Measurements from ENCODE around the gene KLHL18.
"Not testable (repeated sequence)": the region's sequence is repeated elsewhere in the genome, so short reads cannot be mapped to it uniquely, and the experiment has no call there.

Gene KLHL18

DNA sequence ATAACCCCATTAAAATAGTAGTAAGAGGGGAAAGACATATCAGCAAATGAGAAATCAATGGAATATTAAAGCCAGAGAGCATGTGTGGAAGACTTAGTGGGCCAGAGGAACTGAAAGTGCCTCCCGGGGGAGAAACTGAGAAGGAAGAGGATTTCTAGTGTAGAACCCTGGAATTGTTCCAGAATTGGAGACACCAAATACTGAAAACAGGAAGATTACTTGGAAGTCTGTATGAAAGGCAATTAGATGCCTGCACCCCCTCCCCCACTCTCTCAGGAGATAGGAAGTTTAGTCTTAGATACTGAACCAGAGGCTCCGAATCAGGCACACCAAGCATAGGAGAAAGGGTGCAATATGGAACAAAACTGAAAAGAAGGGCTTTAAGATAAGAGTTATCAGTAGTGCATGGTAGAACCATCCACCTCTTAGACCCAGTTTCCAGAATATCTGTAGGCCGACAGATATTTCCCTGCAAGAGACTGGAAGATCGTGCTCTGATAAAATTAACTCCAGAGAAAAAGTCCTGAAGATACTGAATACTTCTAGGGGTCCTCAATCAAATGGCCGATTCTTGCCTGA lies 32.4 kb downstream of the KLHL18 start:
- no peak for DNase-seq

DNA sequence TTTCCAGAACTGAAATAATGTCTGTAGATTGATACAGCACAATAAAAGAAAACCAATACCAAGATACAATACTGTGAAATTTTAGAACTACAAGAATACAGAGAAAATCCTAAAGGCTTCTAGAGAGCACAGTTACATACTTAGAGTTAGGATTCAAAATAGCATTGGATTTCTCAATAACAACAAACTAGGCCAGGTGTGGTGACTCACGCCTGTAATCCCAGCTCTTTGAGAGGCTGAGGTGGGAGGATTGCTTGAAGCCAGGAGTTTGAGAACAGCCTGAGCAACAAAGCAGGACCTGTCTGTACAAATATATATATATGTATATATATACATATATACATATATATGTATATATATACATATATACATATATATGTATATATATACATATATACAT lies 33.4 kb downstream of the KLHL18 start:
- DNase-seq = not testable (repeated sequence)

DNA sequence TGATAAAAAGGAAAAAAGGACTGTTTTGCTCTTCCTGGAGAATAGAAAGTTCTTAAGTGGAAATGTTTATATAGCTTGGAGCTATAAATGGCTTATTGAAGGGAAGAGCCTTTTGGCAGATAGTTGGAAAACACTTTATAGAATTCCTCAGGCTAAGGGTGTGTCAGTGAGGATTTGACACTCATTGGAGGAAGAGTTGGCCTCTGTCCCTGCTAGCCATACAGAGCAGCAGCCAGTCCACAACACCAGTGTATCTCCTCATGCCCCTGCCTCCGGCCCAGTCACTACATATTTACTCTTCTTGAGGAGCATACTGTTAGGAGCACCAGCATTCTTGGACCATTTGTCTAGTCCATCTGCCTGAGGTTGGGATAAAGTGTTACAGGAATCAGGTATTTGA lies 36.2 kb downstream of the KLHL18 start:
- DNase-seq = no peak

DNA sequence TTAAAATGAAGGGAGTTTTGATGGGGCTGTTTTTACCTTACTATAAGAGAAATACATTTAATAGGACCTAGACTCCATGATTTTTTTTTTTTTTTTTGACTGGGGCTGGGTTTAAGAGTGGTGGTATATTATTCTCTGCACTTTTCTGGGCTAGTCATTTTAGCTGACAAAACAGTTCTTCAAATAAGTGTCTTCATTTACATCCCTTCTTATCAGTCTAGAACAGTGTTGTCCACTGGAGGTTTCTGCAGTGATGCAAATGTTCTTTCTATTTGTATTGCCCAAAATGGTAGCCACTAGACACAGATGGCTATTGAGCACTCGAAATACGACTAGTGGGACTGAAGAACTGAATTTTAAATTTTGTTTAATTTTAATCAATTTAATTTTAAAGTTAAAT lies 37.2 kb downstream of the KLHL18 start:
- no peak for DNase-seq

GRCh38 chr3:47323431-47324277 lies 40.9 kb downstream of the KLHL18 start:
- no peak for DNase-seq

- DNase-seq = peak; percentile 81
Observed at GRCh38 chr3:47324278-47324865, 41.6 kb downstream of the KLHL18 start.

DNA sequence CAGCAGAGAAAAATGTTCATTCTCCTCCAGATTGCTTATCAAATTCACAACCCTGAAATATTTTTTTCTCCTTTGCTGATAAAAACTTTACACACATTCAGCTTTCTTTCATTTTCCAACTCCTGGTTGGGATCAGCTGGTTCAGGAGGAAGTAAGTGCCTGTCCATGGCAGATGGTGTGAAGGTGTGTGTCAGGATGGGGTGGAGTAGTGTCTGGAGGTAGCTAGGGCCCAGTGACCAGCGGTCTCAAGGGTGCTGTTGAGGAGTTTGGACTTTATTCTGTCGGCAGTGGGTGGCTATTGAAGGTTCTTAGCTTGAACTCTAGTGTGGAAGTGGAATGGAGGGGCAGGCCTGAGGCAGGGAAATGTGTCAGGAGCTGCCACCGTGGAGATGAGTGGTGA lies 51.2 kb downstream of the KLHL18 start:
- no peak for DNase-seq

DNA sequence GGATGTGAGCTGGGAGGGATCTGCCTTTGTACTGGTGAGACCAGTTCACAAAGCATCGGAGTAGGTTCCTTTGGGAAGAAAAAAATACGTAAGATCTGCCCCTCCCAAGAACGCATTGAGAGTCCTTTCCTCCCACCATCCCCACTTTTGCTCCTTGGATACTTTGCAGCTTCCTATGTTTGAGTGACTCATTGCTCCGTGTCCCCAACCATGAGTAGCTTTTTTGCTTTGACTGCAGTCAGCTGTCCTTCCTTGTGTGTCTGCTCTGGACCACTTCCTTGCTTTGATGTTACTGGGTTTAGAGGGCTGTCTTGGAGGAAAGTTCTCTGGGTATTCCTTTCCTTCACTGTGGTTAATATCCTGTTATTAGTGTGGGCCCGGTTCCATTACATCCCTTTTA lies 54.9 kb downstream of the KLHL18 start:
- DNase-seq = no peak

DNA sequence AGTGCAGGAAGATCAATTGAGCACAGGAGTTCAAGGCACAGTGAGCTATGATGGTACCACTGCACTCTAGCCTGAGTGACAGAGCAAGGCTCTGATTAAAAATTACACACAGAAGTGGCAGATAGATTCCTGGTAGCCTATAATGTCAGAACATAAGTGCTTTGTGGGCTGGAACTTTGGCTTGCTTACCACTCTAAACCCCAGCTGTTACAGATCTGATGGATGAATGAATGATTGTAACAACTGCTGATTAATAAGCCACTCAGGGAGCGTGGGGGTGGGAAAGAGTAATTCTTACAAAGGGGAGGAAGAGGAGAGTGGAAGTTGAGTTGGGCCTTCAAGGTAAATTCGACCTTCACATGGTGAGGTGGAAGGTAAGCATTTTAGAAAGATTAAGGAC lies 57.2 kb downstream of the KLHL18 start:
- no peak for DNase-seq

DNA sequence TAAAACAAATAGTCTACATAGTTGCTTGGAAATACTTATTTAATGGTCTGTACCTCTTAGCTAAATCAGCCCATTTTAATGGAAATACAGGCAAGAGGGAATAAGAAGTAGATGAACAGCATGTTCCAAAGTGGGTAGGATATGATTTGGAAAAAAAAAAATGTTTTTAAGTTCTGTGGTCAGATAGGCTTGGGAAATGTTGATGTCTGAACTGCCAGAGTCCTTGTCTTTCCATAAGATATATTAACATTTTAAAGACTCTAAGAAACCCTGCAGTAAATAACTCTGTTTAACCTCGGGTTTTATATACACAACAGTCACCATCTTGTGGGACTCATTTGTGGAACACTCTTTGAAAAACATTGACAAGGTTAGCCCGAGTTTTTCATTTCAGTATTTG lies 58.1 kb downstream of the KLHL18 start:
- no peak for DNase-seq

- no peak for DNase-seq
Observed at GRCh38 chr3:47342151-47342550, 59.4 kb downstream of the KLHL18 start.

- DNase-seq = no peak
Observed at GRCh38 chr3:47342812-47343211, 60.1 kb downstream of the KLHL18 start.

DNA sequence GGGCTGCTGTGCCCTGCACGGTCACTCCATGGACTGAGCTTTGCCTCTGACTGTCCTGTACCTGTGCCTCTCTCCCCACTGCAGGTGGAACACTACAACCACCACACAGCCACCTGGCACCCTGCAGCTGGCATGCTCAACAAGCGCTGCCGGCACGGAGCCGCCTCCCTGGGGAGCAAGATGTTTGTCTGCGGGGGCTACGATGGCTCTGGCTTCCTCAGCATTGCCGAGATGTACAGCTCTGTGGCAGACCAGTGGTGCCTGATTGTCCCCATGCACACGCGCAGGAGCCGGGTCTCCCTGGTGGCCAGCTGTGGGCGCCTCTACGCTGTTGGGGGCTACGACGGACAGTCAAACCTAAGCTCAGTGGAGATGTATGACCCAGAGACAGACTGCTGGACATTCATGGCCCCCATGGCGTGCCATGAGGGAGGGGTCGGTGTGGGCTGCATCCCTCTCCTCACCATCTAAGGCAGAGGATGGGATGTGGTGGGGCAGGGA lies 60.8 kb downstream of the KLHL18 start:
- DNase-seq = no peak

- no peak for DNase-seq
Observed at GRCh38 chr3:47344971-47345370, 62.2 kb downstream of the KLHL18 start.

GRCh38 chr3:47347217-47347801 lies 64.6 kb downstream of the KLHL18 start:
- DNase-seq = no peak

GRCh38 chr3:47348411-47349154 lies 65.8 kb downstream of the KLHL18 start:
- DNase-seq = no peak

DNA sequence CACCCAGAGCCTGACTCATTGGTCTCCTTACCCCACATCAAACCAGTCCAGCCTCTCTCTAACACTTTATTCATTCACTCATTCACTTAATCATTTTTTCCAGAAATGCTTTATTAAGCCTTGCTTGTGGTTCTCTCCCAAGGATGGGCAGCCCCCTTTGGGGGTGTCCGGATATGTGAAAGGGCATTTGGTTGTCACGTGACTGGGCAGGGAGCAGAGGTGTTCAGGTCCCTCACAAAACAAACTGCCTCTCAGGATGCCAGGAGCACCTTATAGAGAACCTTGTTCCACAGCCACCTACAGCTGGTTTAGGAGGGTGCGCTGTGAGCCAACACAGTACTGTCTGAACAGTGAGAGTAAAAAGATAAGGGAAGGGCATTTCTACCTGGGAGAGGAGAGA lies 72.3 kb downstream of the KLHL18 start:
- DNase-seq = no peak

DNA sequence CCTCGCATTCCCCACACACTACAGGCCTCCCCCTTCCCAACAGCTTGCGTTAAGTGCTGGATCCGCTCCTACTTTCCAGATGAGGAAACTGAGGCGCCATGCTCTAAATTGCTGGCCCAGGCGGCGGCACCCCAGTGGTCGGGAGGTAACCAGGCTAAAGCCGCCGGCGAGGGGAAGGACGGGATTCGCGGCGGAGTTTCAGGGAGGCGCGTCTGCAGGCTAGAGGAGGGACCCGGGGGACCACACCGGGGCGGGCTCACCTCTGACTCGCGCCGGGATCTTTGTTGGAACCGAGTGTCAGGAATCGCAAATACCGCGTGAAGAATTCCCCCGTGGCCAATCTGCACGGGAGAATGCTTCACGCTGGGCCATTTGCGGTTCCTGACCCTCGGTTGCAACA lies 73.5 kb downstream of the KLHL18 start:
- DNase-seq = no peak

DNA sequence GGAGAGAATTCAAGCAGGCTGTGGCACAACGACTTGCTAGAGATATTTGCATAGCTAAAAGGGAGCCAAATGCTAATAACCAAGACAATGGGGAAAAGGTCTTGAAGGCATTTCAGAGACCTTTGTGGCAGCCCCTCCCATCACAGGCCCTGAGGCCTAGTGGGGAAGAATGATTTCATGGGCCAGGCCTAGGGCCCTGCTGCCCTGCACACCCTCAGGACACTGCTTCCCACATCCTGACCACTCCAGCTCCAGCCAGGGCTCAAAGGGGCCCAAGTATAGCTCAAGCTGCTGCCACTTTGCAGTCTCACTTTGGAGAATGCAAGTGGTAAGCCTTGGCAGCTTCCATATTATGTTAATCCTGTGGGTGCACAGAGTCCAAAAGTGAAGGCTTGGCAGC lies 76.6 kb downstream of the KLHL18 start:
- no peak for DNase-seq

DNA sequence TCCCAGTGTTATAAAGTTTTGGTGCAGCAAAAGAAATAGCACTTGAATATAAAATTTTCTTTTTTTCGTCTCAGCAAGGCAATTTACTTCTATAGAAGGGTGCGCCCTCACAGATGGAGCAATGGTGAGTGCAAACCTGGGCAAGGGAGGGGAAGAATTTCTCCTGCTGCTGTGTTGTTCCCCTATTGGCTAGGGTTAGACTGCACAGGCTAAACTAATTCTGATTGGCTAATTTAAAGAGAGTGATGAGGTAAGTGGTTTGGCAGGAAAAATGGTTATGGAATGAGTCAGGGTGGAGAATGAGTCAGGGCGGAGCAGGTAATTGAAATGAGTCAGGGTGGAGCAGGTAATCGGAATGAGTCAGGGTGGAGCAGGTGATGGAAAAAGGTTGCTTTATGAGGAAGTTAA lies 77.4 kb downstream of the KLHL18 start:
- not testable (repeated sequence) for DNase-seq

DNA sequence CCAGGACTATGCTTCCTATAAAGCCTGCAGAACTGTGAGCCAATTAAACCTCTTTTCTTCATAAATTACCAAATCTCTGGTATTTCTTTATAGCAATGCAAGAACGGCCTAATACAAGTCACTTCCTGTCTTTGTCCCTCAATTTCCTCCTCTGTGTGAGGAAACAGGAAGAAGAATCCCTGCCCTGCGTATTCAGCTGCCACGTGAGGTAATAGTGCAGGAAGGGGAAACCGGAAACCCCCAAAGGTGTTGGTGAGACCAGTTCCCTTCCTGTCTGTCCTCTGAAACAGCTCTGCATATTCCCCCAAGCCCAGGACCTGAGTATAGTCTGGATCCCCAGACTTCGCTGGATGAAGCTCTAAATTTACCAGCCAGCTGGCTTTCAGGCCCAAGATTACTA lies 80.0 kb downstream of the KLHL18 start:
- no peak for DNase-seq

- DNase-seq = peak; percentile 8
Observed at GRCh38 chr3:47365213-47366153, 82.7 kb downstream of the KLHL18 start.
